ENCODE data around the gene AMPD3.
A peak's percentile ranks its signal among the peaks of the same experiment; 100 is the strongest.

- TF ChIP-seq, protein P1, sequence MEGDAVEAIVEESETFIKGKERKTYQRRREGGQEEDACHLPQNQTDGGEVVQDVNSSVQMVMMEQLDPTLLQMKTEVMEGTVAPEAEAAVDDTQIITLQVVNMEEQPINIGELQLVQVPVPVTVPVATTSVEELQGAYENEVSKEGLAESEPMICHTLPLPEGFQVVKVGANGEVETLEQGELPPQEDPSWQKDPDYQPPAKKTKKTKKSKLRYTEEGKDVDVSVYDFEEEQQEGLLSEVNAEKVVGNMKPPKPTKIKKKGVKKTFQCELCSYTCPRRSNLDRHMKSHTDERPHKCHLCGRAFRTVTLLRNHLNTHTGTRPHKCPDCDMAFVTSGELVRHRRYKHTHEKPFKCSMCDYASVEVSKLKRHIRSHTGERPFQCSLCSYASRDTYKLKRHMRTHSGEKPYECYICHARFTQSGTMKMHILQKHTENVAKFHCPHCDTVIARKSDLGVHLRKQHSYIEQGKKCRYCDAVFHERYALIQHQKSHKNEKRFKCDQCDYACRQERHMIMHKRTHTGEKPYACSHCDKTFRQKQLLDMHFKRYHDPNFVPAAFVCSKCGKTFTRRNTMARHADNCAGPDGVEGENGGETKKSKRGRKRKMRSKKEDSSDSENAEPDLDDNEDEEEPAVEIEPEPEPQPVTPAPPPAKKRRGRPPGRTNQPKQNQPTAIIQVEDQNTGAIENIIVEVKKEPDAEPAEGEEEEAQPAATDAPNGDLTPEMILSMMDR (IDR thresholded peaks at IDR 0.05 in 4 of 5, conservative IDR thresholded peaks at IDR 0.05 in 1 of 5), result no peak
- TF ChIP-seq POLR2A (IDR thresholded peaks at IDR 0.05), result peak; percentile 84 to 87
Measured at GRCh38 chr11:10455637-10456487, 798 bp downstream of the AMPD3 start.
